HepG2 (cell line): ENCODE results near the gene SLC35F3. TPM values are rescaled to one million over a fixed set of nuclear protein-coding genes. Genes with fewer than 3 reads are reported as not detected.

Experiments
- AHDC1 ChIP-seq: sonication (generic); formaldehyde crosslinking; IDR thresholded peaks from 2 replicates; pipeline ENCODE4 v1.5.1; 2020; ENCODE audit warnings: mild to moderate bottlenecking, missing genetic modification reagents, borderline replicate concordance
- AHR ChIP-seq: IDR thresholded peaks from 2 replicates; pipeline ENCODE4 v1.6.1; 2018; ENCODE audit warnings: missing genetic modification reagents, missing compliant biosample characterization
- CENPX ChIP-seq: sonication (generic); formaldehyde crosslinking; IDR thresholded peaks from 2 replicates; pipeline ENCODE4 v1.9.0; 2021; ENCODE audit warnings: mild to moderate bottlenecking, missing genetic modification reagents, moderate library complexity
- EP300 ChIP-seq, 3 experiments: sonication (generic) in 1 of 3; formaldehyde crosslinking in 1 of 3; IDR thresholded peaks; 2 replicates each; pipeline versions ENCODE4 v1.5.1 to v1.6.1; 2011 to 2020; ENCODE audit warnings: low read depth in 2 of 3, low read length in 2 of 3, borderline replicate concordance in 1 of 3, improper control_type of control experiment in 1 of 3, mild to moderate bottlenecking in 1 of 3, missing genetic modification reagents in 1 of 3, moderate library complexity in 1 of 3
- HNRNPK ChIP-seq: fragments of 200-400 bp; formaldehyde crosslinking; IDR thresholded peaks from 2 replicates; pipeline ENCODE4 v1.6.1; 2018; ENCODE audit warnings: low read length, low read depth, moderate library complexity, mild to moderate bottlenecking; ENCODE audit not compliant: poor library complexity, severe bottlenecking
- KMT2A ChIP-seq: sonication (generic); formaldehyde crosslinking; IDR thresholded peaks from 2 replicates; pipeline ENCODE4 v1.4.0; 2020; ENCODE audit warnings: missing genetic modification reagents
- NFYB ChIP-seq: sonication (generic); formaldehyde crosslinking; IDR thresholded peaks from 2 replicates; pipeline ENCODE4 v1.4.0; 2020; ENCODE audit warnings: missing genetic modification reagents
- PAX8 ChIP-seq: sonication (generic); formaldehyde crosslinking; IDR thresholded peaks from 2 replicates; pipeline ENCODE4 v1.8.0; 2022; ENCODE audit warnings: mild to moderate bottlenecking, missing genetic modification reagents, borderline replicate concordance
- RFX1 ChIP-seq: fragments of 450-650 bp; IDR thresholded peaks from 2 replicates; pipeline ENCODE4 v1.6.1; 2017
- SMARCE1 ChIP-seq: fragments of 450-650 bp; IDR thresholded peaks from 2 replicates; pipeline ENCODE4 v1.6.1; 2017; ENCODE audit warnings: borderline replicate concordance
- SRSF1 ChIP-seq: fragments of 200-400 bp; formaldehyde crosslinking; optimal IDR thresholded peaks from 2 replicates; pipeline ENCODE3; 2017; ENCODE audit warnings: mild to moderate bottlenecking, low read depth, low read length, moderate library complexity
- ZBTB7B ChIP-seq: sonication (generic); formaldehyde crosslinking; IDR thresholded peaks from 2 replicates; pipeline ENCODE4 v1.4.0; 2020; ENCODE audit warnings: missing genetic modification reagents
- ZBTB8A ChIP-seq: sonication (generic); formaldehyde crosslinking; IDR thresholded peaks from 2 replicates; pipeline ENCODE4 v1.4.0; 2020; ENCODE audit warnings: mild to moderate bottlenecking, low read depth, missing genetic modification reagents, borderline replicate concordance
- ZNF234 ChIP-seq: sonication (generic); formaldehyde crosslinking; conservative IDR thresholded peaks from 2 replicates; pipeline ENCODE4 v1.5.1; 2020; ENCODE audit warnings: mild to moderate bottlenecking, missing genetic modification reagents
- ZNF296 ChIP-seq: sonication (generic); formaldehyde crosslinking; conservative IDR thresholded peaks from 2 replicates; pipeline ENCODE4 v1.5.0; 2020; ENCODE audit warnings: mild to moderate bottlenecking, missing genetic modification reagents
- ZNF567 ChIP-seq: sonication (generic); formaldehyde crosslinking; IDR thresholded peaks from 2 replicates; pipeline ENCODE4 v1.8.1; 2023; ENCODE audit warnings: mild to moderate bottlenecking, missing genetic modification reagents, borderline replicate concordance
- ZNF629 ChIP-seq: sonication (generic); formaldehyde crosslinking; conservative IDR thresholded peaks from 2 replicates; pipeline ENCODE4 v1.5.0; 2020; ENCODE audit warnings: missing genetic modification reagents
- polyA plus RNA-seq, 8 experiments: library from polyadenylated mRNA; depleted of rRNA in 3 of 8; stranded (reverse) in 7 of 8; unstranded in 1 of 8; fragments of >200 nt; fragmentation: Illumina TruSeq in 4 of 8; extraction: Trizol in 4 of 8; gene quantifications; 2 replicates each; pipeline versions ENCODE4 v1.2.1 to v1.2.3, GENCODE V29; 2011 to 2016; ENCODE audit warnings: low read depth in 4 of 8, missing spikeins in 1 of 8, mixed read lengths in 1 of 8; ENCODE audit not compliant: insufficient read depth in 1 of 8
- total RNA-seq, 5 experiments: library from RNA; depleted of rRNA; stranded (reverse); fragments of >200 nt; fragmentation: Illumina TruSeq; extraction: Trizol; gene quantifications; 2 replicates each; pipeline ENCODE4 v1.2.3, GENCODE V29; 2016; ENCODE audit warnings: low read depth in 1 of 5
- TF ChIP-seq, protein P1 (sequence below): sonication (generic); formaldehyde crosslinking; IDR thresholded peaks from 2 replicates; pipeline ENCODE4 v1.5.0; 2020; ENCODE audit warnings: missing genetic modification reagents, mild to moderate bottlenecking, borderline replicate concordance
- TF ChIP-seq, protein P2 (sequence below): IDR thresholded peaks from 2 replicates; pipeline ENCODE4 v1.6.1; 2012; ENCODE audit warnings: low read depth, low read length, improper control_type of control experiment
- TF ChIP-seq, protein P3 (sequence below), 2 experiments: sonication (generic) in 1 of 2; formaldehyde crosslinking in 1 of 2; IDR thresholded peaks; 2 replicates each; pipeline versions ENCODE4 v1.5.1 to v1.6.1; 2011 to 2020; ENCODE audit warnings: borderline replicate concordance in 1 of 2, low read depth in 1 of 2, low read length in 1 of 2, mild to moderate bottlenecking in 1 of 2, missing genetic modification reagents in 1 of 2, moderate library complexity in 1 of 2

The SLC35F3 gene
- total and polyA plus RNA-seq, 2 of the 13 experiments (the other 11 are each of a cell fraction or from before 2014, with no cell fraction given) = not detected

DNA sequence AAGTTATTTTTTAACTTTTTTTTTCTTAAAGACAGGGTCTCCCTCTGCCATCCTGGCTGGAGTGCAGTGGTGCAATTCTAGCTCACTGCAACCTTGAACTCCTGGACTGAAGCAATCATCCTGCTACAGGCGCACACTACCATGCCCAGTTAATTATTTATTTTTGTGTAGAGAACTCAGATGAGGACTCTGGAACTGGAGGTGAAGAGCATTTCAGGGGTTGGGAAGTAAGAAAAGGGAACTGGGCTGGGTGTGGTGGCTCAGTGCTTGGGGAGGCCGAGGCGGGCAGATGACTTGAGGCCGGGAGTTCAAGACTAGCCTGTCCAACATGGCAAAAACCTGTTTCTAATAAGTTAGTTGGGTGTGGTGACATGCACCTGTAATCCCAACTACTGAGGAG is 28.9 kb downstream of the SLC35F3 start (continued):
- TF ChIP-seq AHDC1 (peak; percentile 73; the same call in 1 of the 2 replicates), ZNF629 (CRISPR knock-in tag) (no peak), KMT2A (CRISPR knock-in tag) (no peak), CENPX (no peak), ZNF234 (CRISPR knock-in tag) (no peak), RFX1 (no peak), PAX8 (CRISPR knock-in tag) (no peak), NFYB (CRISPR knock-in tag) (no peak), SMARCE1 (no peak), ZBTB8A (CRISPR knock-in tag) (no peak), AHR (CRISPR knock-in tag) (no peak), ZNF567 (CRISPR knock-in tag) (no peak), ZBTB7B (CRISPR knock-in tag) (no peak), ZNF296 (no peak), SRSF1 (no peak), HNRNPK (no peak), EP300 (IDR thresholded peaks at IDR 0.05; ENCODE audit: low read depth in 2 of 2, low read length in 2 of 2) (peak in 1 of 2 experiments; percentile 28; a peak in 1 of 4 replicates), EP300 (CRISPR knock-in tag; IDR thresholded peaks at IDR 0.05; ENCODE audit: borderline replicate concordance) (no peak)
- TF ChIP-seq, protein P1, sequence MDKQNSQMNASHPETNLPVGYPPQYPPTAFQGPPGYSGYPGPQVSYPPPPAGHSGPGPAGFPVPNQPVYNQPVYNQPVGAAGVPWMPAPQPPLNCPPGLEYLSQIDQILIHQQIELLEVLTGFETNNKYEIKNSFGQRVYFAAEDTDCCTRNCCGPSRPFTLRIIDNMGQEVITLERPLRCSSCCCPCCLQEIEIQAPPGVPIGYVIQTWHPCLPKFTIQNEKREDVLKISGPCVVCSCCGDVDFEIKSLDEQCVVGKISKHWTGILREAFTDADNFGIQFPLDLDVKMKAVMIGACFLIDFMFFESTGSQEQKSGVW (CRISPR knock-in tag) = no peak
- TF ChIP-seq, protein P2, sequence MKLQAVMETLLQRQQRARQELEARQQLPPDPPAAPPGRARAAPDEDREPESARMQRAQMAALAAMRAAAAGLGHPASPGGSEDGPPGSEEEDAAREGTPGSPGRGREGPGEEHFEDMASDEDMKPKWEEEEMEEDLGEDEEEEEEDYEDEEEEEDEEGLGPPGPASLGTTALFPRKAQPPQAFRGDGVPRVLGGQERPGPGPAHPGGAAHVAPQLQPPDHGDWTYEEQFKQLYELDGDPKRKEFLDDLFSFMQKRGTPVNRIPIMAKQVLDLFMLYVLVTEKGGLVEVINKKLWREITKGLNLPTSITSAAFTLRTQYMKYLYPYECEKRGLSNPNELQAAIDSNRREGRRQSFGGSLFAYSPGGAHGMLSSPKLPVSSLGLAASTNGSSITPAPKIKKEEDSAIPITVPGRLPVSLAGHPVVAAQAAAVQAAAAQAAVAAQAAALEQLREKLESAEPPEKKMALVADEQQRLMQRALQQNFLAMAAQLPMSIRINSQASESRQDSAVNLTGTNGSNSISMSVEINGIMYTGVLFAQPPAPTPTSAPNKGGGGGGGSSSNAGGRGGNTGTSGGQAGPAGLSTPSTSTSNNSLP = 0 out of 2 replicates have a peak, but pooled peaks have one; percentile 21
- TF ChIP-seq, protein P3, sequence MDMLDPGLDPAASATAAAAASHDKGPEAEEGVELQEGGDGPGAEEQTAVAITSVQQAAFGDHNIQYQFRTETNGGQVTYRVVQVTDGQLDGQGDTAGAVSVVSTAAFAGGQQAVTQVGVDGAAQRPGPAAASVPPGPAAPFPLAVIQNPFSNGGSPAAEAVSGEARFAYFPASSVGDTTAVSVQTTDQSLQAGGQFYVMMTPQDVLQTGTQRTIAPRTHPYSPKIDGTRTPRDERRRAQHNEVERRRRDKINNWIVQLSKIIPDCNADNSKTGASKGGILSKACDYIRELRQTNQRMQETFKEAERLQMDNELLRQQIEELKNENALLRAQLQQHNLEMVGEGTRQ (IDR thresholded peaks at IDR 0.05; ENCODE audit: low read depth, low read length) = no peak
- TF ChIP-seq, protein P3 (CRISPR knock-in tag; IDR thresholded peaks at IDR 0.05; ENCODE audit: borderline replicate concordance) = no peak
